HCT116 (cell line): ENCODE data around the gene CBFA2T3. TPM values are rescaled to one million over a fixed set of nuclear protein-coding genes. Genes with fewer than 3 reads are reported as not detected.

Source experiments
- ATAC-seq: fragments of 200-7000 bp; cut with Tn5 transposase; 2 replicates; pipeline ENCODE4 v1.9.1; 2020; ENCODE audit warnings: mild to moderate bottlenecking, moderate library complexity
- BruUV-seq: library from RNA; stranded (reverse); fragments of 400-500 nt; replicated peaks from 2 replicates; lab custom pipeline; 2021; lab: Mats Ljungman, UMichigan
- CTCF ChIA-PET: fragments of 300-600 bp; sonication (Branson Sonifier 250); formaldehyde crosslinking; loops from one replicate; lab custom pipeline; 2021; ENCODE audit warnings: antibody characterized with exemption; lab: Charles Lee
- POLR2A ChIA-PET: fragments of 300-600, 350-600 bp; sonication (Branson Sonifier 250); formaldehyde crosslinking; loops from one replicate; lab custom pipeline; 2021; ENCODE audit warnings: antibody characterized with exemption; lab: Charles Lee
- RAD21 ChIA-PET, 2 experiments: fragments of 300-600 bp; sonication (Branson Sonifier 250); formaldehyde crosslinking; loops; one replicate each; lab custom pipeline; 2023; ENCODE audit warnings: low total read pairs in 2 of 2; ENCODE audit not compliant: uncharacterized antibody in 2 of 2, unreplicated experiment in 2 of 2, low non-redundant PET in 1 of 2; lab: Charles Lee
- DNase-seq: peaks from one replicate; pipeline ENCODE4 v3.0.0-alpha.2; 2010; ENCODE audit warnings: low read depth, low spot score
- H2AFZ ChIP-seq: fragments of 200-600 bp; shearing (Covaris generic), sonication (generic); 2 replicates; pipeline ENCODE4 v1.6.1; 2017; ENCODE audit warnings: low read depth, mixed run types, mixed read lengths, antibody characterized with exemption, low read length; ENCODE audit not compliant: poor library complexity, severe bottlenecking
- H3K27ac ChIP-seq: 2 replicates; pipeline ENCODE4 v1.5.1; 2012; ENCODE audit warnings: low read depth, low read length
- H3K27me3 ChIP-seq: fragments of 200-600 bp; sonication (generic); 2 replicates; pipeline ENCODE4 v1.6.1; 2016; ENCODE audit warnings: mixed run types, low read length, mixed read lengths; ENCODE audit not compliant: insufficient read depth
- H3K36me3 ChIP-seq, 2 experiments: fragments of 200-500 bp in 1 of 2; fragments of 200-600 bp in 1 of 2; sonication (Bioruptor generic) in 1 of 2; sonication (generic) in 1 of 2; 2 replicates each; pipeline versions ENCODE4 v1.5.1 to v1.6.1; 2014 to 2016; ENCODE audit warnings: low read length in 2 of 2, inconsistent platforms in 1 of 2, mixed read lengths in 1 of 2, mixed run types in 1 of 2; ENCODE audit not compliant: insufficient read depth in 2 of 2, control insufficient read depth in 1 of 2
- H3K4me1 ChIP-seq, 2 experiments: fragments of 200-600 bp in 1 of 2; sonication (generic) in 1 of 2; 2 replicates each; pipeline versions ENCODE4 v1.5.1 to v1.6.1; 2012 to 2017; ENCODE audit warnings: low read length in 2 of 2, inconsistent platforms in 1 of 2, mild to moderate bottlenecking in 1 of 2, mixed read lengths in 1 of 2, mixed run types in 1 of 2, moderate library complexity in 1 of 2; ENCODE audit not compliant: insufficient read depth in 2 of 2, control insufficient read depth in 1 of 2
- H3K4me2 ChIP-seq: fragments of 200-600 bp; sonication (generic); 2 replicates; pipeline ENCODE4 v1.6.1; 2017; ENCODE audit warnings: mixed run types, low read length, mixed read lengths
- H3K4me3 ChIP-seq, 2 experiments: fragments of 200-600 bp in 1 of 2; sonication (generic) in 1 of 2; replicated peaks in 1 of 2; 2 replicates each; pipeline ENCODE4 v1.5.1; 2011 to 2016; ENCODE audit warnings: low read length in 2 of 2, control low read depth in 1 of 2, low read depth in 1 of 2, mild to moderate bottlenecking in 1 of 2, mixed read lengths in 1 of 2, mixed run types in 1 of 2
- H3K79me2 ChIP-seq: fragments of 200-600 bp; sonication (generic); 2 replicates; pipeline ENCODE4 v1.6.1; 2017; ENCODE audit warnings: mild to moderate bottlenecking, mixed run types, low read length, moderate library complexity, mixed read lengths; ENCODE audit not compliant: insufficient read depth
- H3K9ac ChIP-seq: fragments of 200-600 bp; sonication (generic); 2 replicates; pipeline ENCODE4 v1.6.1; 2016; ENCODE audit warnings: low read length, mixed read lengths
- H3K9me2 ChIP-seq: fragments of 200-600 bp; sonication (generic), shearing (Covaris generic); 2 replicates; pipeline ENCODE4 v1.6.1; 2017; ENCODE audit warnings: mixed run types, mild to moderate bottlenecking, moderate library complexity; ENCODE audit not compliant: insufficient read depth
- H3K9me3 ChIP-seq, 2 experiments: fragments of 200-500 bp in 1 of 2; fragments of 200-600 bp in 1 of 2; sonication (Bioruptor generic) in 1 of 2; sonication (generic) in 1 of 2; 2 replicates each; pipeline ENCODE4 v1.6.1; 2014 to 2017; ENCODE audit warnings: low read length in 2 of 2, mixed read lengths in 2 of 2, inconsistent platforms in 1 of 2, low read depth in 1 of 2, mild to moderate bottlenecking in 1 of 2, mixed run types in 1 of 2, moderate library complexity in 1 of 2; ENCODE audit not compliant: control insufficient read depth in 1 of 2, insufficient read depth in 1 of 2
- H4K20me1 ChIP-seq: fragments of 200-600 bp; sonication (generic), shearing (Covaris generic); 2 replicates; pipeline ENCODE4 v1.6.1; 2017; ENCODE audit warnings: mixed run types, mild to moderate bottlenecking, moderate library complexity; ENCODE audit not compliant: insufficient read depth
- CBX3 ChIP-seq: IDR thresholded peaks from 2 replicates; pipeline ENCODE4 v1.6.1; 2012; ENCODE audit warnings: low read depth
- CEBPB ChIP-seq: IDR thresholded peaks from 2 replicates; pipeline ENCODE4 v1.6.1; 2012; ENCODE audit warnings: low read depth
- EGR1 ChIP-seq: IDR thresholded peaks from 2 replicates; pipeline ENCODE4 v1.6.1; 2012; ENCODE audit warnings: low read depth
- ELF1 ChIP-seq: IDR thresholded peaks from 2 replicates; pipeline ENCODE4 v1.6.1; 2012; ENCODE audit warnings: low read depth, borderline replicate concordance
- EZH2 ChIP-seq: fragments of 200-600 bp; sonication (generic); IDR thresholded peaks from 2 replicates; pipeline ENCODE4 v1.6.1; 2017; ENCODE audit warnings: antibody characterized with exemption, mixed run types
- EZH2phosphoT487 ChIP-seq: fragments of 200-600 bp; IDR thresholded peaks from 2 replicates; pipeline ENCODE4 v1.6.1; 2018; ENCODE audit warnings: antibody characterized with exemption, borderline replicate concordance
- FOSL1 ChIP-seq: IDR thresholded peaks from 2 replicates; pipeline ENCODE4 v1.6.1; 2012; ENCODE audit warnings: low read depth
- JUND ChIP-seq: IDR thresholded peaks from 2 replicates; pipeline ENCODE4 v1.6.1; 2012
- MAX ChIP-seq: IDR thresholded peaks from 2 replicates; pipeline ENCODE4 v1.6.1; 2012
- POLR2A ChIP-seq: IDR thresholded peaks from 2 replicates; pipeline ENCODE4 v1.7.0; 2011; ENCODE audit warnings: borderline replicate concordance; ENCODE audit not compliant: insufficient read depth, insufficient read length; ENCODE audit errors: extremely low read depth
- SIN3A ChIP-seq: IDR thresholded peaks from 2 replicates; pipeline ENCODE4 v1.6.1; 2012; ENCODE audit warnings: low read depth
- SP1 ChIP-seq: IDR thresholded peaks from 2 replicates; pipeline ENCODE4 v1.6.1; 2012; ENCODE audit warnings: low read depth
- SRF ChIP-seq: IDR thresholded peaks from 2 replicates; pipeline ENCODE4 v1.6.1; 2012; ENCODE audit warnings: low read depth
- TCF7L2 ChIP-seq: IDR thresholded peaks from 2 replicates; pipeline ENCODE4 v1.7.0; 2011; ENCODE audit warnings: borderline replicate concordance, inconsistent platforms; ENCODE audit not compliant: insufficient read depth, insufficient read length; ENCODE audit errors: extremely low read depth
- YY1 ChIP-seq: IDR thresholded peaks from 2 replicates; pipeline ENCODE4 v1.6.1; 2011; ENCODE audit warnings: low read length, low read depth, moderate library complexity, mild to moderate bottlenecking; ENCODE audit not compliant: insufficient replicate concordance; ENCODE audit errors: extremely low read depth
- ZBTB33 ChIP-seq: IDR thresholded peaks from 2 replicates; pipeline ENCODE4 v1.6.1; 2011; ENCODE audit warnings: mild to moderate bottlenecking, low read length, moderate library complexity; ENCODE audit not compliant: insufficient replicate concordance; ENCODE audit errors: extremely low read depth
- ZFX ChIP-seq: fragments of 450-650 bp; IDR thresholded peaks from 2 replicates; pipeline ENCODE4 v1.6.1; 2017
- ZNF274 ChIP-seq: fragments of 200-500 bp; sonication (Bioruptor generic); IDR thresholded peaks from 2 replicates; pipeline ENCODE4 v1.6.1; 2014; ENCODE audit warnings: mild to moderate bottlenecking, low read depth, low read length, inconsistent platforms
- intact Hi-C: fragments of 100-400 bp; cut with micrococcal nuclease; formaldehyde crosslinking; loops from 2 replicates; pipeline ENCODE4 v1.10.0; 2022
- total RNA-seq: library from RNA; stranded (reverse); gene quantifications from one replicate; pipeline ENCODE4 v1.2.1, GENCODE V29; 2021; ENCODE audit not compliant: unreplicated experiment
- TF ChIP-seq, protein P1 (sequence below): IDR thresholded peaks from 2 replicates; pipeline ENCODE4 v1.6.1; 2012; ENCODE audit warnings: low read depth

CBFA2T3 gene
- total RNA-seq, 1 experiment from 2014 or later = 19.1 TPM

GRCh38 chr16:88836791-88837190, 140.2 kb downstream of the CBFA2T3 start:
- H3K36me3 ChIP-seq = no peaks in the 10 kb centered on the region
- no peak overlapping the region for H3K9ac ChIP-seq
- no peaks in the 10 kb centered on the region for H4K20me1 ChIP-seq
- H2AFZ ChIP-seq = no peak overlapping the region
- H3K9me3 ChIP-seq = no peaks in the 10 kb centered on the region
- H3K27me3 ChIP-seq = no peaks in the 10 kb centered on the region
- H3K79me2 ChIP-seq = no peaks in the 10 kb centered on the region
- ChIA-PET CTCF (no interaction called here), POLR2A (no interaction called here), RAD21 (no interaction called here)
- H3K4me3 ChIP-seq = no peak overlapping the region
- no peaks in the 10 kb centered on the region for H3K9me2 ChIP-seq
- TF ChIP-seq ELF1 = no peak
- no peak for TF ChIP-seq EZH2
- TF ChIP-seq CBX3 = no peak
- TF ChIP-seq SP1 = no peak
- TF ChIP-seq, protein P1, sequence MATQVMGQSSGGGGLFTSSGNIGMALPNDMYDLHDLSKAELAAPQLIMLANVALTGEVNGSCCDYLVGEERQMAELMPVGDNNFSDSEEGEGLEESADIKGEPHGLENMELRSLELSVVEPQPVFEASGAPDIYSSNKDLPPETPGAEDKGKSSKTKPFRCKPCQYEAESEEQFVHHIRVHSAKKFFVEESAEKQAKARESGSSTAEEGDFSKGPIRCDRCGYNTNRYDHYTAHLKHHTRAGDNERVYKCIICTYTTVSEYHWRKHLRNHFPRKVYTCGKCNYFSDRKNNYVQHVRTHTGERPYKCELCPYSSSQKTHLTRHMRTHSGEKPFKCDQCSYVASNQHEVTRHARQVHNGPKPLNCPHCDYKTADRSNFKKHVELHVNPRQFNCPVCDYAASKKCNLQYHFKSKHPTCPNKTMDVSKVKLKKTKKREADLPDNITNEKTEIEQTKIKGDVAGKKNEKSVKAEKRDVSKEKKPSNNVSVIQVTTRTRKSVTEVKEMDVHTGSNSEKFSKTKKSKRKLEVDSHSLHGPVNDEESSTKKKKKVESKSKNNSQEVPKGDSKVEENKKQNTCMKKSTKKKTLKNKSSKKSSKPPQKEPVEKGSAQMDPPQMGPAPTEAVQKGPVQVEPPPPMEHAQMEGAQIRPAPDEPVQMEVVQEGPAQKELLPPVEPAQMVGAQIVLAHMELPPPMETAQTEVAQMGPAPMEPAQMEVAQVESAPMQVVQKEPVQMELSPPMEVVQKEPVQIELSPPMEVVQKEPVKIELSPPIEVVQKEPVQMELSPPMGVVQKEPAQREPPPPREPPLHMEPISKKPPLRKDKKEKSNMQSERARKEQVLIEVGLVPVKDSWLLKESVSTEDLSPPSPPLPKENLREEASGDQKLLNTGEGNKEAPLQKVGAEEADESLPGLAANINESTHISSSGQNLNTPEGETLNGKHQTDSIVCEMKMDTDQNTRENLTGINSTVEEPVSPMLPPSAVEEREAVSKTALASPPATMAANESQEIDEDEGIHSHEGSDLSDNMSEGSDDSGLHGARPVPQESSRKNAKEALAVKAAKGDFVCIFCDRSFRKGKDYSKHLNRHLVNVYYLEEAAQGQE = no peak
- no peak for TF ChIP-seq FOSL1
- TF ChIP-seq YY1 = no peak
- no peak for TF ChIP-seq JUND
- no peak for TF ChIP-seq TCF7L2
- TF ChIP-seq CEBPB = no peak
- no peak for TF ChIP-seq SRF
- TF ChIP-seq SIN3A = no peak
- no peak for TF ChIP-seq EZH2phosphoT487
- no peak for TF ChIP-seq EGR1
- no peak for TF ChIP-seq ZBTB33
- no peak for TF ChIP-seq ZNF274
- no peak for TF ChIP-seq POLR2A
- TF ChIP-seq MAX = no peak
- no peak for TF ChIP-seq ZFX
- DNase-seq = no peak
- no peak overlapping the region for H3K27ac ChIP-seq
- no peak overlapping the region for H3K4me2 ChIP-seq
- BruUV-seq = no TSS peak
- no peak for ATAC-seq
- intact Hi-C loops = no loop called here
- peaks cover 0 to 4% of the 10 kb centered on the region in 2 experiments; a peak in 1 of 4 replicates for H3K4me1 ChIP-seq
